Activated CD4-positive, alpha-beta memory T cell treated with anti-CD3 and anti-CD28 coated beads, Interleukin-2, amount 10 ng/mL, durations not matched to agents 7 days and 5 days (primary cell): ENCODE data around the gene SHB. TPM values are rescaled to one million over a fixed set of nuclear protein-coding genes. Genes with fewer than 3 reads are reported as not detected.

Source experiments
- CTCF ChIA-PET: fragments of 350-600 bp; sonication (Branson Sonifier 250); formaldehyde crosslinking; loops from one replicate; lab custom pipeline; 2021; ENCODE audit warnings: antibody characterized with exemption, inconsistent platforms; lab: Charles Lee
- POLR2A ChIA-PET: fragments of 350-600 bp; sonication (Branson Sonifier 250); formaldehyde crosslinking; loops from one replicate; lab custom pipeline; 2021; ENCODE audit warnings: antibody characterized with exemption; lab: Charles Lee
- DNase-seq: peaks from one replicate; pipeline ENCODE4 v3.0.0-alpha.2; 2020
- H3K27ac Mint-ChIP-seq: one replicate; pipeline ENCODE4 v1.8.0; 2021; ENCODE audit warnings: mild to moderate bottlenecking, mixed read lengths
- H3K27me3 Mint-ChIP-seq: one replicate; pipeline ENCODE4 v1.8.0; 2021; ENCODE audit warnings: mixed read lengths
- H3K36me3 Mint-ChIP-seq: one replicate; pipeline ENCODE4 v1.8.0; 2021; ENCODE audit warnings: low read depth, mixed read lengths
- H3K4me1 Mint-ChIP-seq: one replicate; pipeline ENCODE4 v1.8.0; 2021; ENCODE audit warnings: mixed read lengths
- H3K4me3 Mint-ChIP-seq: one replicate; pipeline ENCODE4 v1.8.0; 2021; ENCODE audit warnings: mild to moderate bottlenecking, mixed read lengths
- H3K9me3 Mint-ChIP-seq: one replicate; pipeline ENCODE4 v1.8.0; 2021; ENCODE audit warnings: mixed read lengths
- total RNA-seq, 2 experiments: library from RNA; stranded (reverse); gene quantifications; one replicate each; pipeline ENCODE4 v1.2.3, GENCODE V29; 2021

The SHB gene
- total RNA-seq, 2 experiments from 2014 or later = 0.93 to 1.0 TPM

DNA sequence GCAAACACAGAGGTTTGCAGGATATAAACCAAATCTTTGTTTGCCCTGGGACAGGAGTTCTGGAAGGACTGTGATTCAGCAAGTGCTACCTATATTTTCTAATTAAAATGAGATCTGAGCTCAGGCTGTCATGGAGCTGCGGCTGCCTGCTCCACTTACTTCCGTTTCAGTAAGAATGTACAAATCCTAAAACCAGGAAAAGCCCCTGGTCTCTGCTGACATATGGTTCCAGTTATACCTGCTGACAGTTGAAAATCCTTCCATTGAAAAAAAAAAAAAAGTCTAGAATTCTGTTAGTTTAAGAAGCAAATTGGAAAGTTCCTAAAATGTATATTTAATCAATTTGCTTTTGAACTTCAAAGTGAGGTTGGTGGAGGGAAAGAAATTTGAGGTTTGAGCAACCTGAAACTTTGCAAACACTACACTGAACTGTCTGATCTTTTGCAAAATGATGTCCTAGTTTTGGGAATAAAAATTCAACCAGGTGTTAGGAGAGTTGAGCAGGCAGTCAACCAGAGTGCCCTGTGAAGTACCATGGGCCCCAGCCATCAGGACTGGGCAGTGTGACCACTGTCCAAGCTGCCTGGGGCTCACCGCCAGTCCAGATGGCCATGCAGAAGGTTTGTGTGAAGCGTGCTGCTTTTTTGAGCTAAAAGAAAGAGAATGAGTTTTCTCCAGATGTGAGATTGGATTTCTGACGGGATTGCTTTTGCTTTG, 50.6 kb downstream of the SHB start:
- CTCF ChIA-PET = no interaction called here
- Mint-ChIP-seq H3K27ac (no peak overlapping the region), H3K4me3 (no peak overlapping the region), H3K27me3 (peaks cover 3% of the 10 kb centered on the region), H3K36me3 (no peaks in the 10 kb centered on the region), H3K4me1 (no peaks in the 10 kb centered on the region), H3K9me3 (no peaks in the 10 kb centered on the region)
- no peak for DNase-seq
- POLR2A ChIA-PET = interaction anchor here (1.4 kb wide), 1 partner anchor 10 kb away, joined by 4 read pairs; no protein-coding TSS in a partner anchor

DNA sequence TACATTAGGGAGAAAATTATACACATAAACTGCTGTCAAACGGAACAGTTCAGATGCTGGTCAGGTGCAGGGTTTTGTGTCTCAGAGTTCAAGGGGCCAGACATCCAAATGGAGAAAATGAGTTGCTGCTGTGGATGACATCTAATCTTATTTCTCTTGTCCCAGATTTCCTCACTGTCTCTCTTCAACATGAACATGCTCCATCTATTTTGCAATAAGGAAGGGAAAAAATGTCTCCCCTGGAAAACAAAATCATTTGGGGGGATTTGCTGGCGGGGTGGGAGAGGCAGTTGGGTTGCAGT, 51.2 kb downstream of the SHB start:
- Mint-ChIP-seq H3K27ac (no peak overlapping the region), H3K27me3 (peaks cover 3% of the 10 kb centered on the region), H3K4me3 (no peak overlapping the region), H3K9me3 (no peaks in the 10 kb centered on the region), H3K4me1 (no peaks in the 10 kb centered on the region), H3K36me3 (no peaks in the 10 kb centered on the region)
- no peak for DNase-seq
- ChIA-PET POLR2A (interaction anchor here (1.4 kb wide), 1 partner anchor 9 kb away, joined by 4 read pairs; no protein-coding TSS in a partner anchor), CTCF (no interaction called here)

DNA sequence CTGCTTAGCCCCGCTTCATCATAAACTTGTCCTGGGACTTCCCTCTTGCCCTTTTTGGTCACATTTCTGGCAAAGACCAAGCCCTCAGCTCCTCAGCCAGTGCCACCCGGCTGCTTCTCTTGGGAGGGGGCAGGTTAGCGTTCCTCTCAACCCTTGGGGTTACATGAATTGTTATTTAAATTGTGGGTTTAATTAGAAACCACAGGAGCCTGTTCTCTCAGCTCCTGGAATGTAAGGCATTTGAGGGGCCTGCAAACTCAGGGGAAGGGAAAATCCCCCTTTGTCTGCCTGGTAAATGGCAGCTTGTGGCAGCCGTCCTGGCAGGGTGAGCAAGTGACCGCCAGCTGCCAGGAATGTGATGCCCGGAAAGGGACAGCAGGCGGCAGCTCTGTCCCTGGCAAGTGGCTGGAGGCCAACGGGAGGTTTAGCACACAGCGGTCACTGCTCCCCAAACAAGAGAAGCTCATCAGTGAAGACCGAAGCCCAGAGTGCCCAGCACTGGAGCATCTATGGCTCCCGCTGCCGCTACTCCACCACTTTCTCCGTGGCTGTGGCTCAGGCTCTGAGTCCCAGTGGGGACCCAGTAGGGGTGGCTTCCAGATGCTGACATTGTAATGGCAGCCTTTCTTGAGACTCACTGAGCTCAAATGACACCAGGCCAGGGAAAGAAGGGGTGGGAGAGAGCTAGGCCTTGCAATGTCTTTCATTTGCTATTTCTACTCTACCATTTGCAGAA, 51.7 kb downstream of the SHB start:
- ChIA-PET POLR2A (interaction anchor here (1.4 kb wide), 1 partner anchor 9 kb away, joined by 4 read pairs; no protein-coding TSS in a partner anchor), CTCF (no interaction called here)
- Mint-ChIP-seq H3K27ac (no peak overlapping the region), H3K36me3 (no peaks in the 10 kb centered on the region), H3K9me3 (no peaks in the 10 kb centered on the region), H3K27me3 (peaks cover 3% of the 10 kb centered on the region), H3K4me3 (no peak overlapping the region), H3K4me1 (no peaks in the 10 kb centered on the region)
- DNase-seq = no peak

DNA sequence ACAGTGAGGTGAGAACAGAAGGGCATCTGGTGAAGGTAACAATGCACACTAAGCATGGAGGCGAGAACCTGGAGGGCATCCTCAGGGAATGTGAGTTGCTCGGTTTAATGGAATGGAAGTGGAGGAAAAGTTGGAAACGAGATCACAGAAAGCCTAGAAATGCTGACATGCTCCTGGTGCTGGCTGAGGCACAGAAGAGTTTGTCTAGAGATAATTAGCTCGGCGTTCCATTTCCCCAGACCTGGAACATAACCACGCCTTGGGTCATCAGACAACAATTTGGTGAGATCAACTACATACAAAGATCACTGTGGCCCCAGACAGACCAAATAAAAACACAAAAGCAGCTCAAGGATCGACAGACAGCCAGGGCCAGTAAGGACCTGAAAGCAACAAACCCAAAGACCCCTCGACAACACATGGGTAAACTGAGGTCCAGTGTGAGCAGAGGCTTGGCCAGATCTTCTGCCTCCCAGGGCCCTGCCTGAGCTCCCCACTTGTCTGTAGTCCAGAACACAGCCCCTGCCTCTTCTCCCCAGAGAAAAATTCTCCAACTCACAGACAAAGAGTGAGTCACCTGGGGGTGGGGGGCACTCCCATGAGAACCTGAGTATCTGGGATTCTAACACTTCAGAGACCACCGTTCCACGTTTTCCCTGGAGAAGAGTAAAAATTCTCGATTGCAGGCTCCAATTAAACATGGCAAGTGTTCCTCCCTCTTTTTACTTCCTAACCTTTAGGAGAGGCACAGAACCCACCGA, 52.5 kb downstream of the SHB start:
- Mint-ChIP-seq H3K36me3 (no peaks in the 10 kb centered on the region), H3K9me3 (no peaks in the 10 kb centered on the region), H3K4me1 (no peaks in the 10 kb centered on the region), H3K4me3 (no peak overlapping the region), H3K27ac (no peak overlapping the region), H3K27me3 (peaks cover 3% of the 10 kb centered on the region)
- no peak for DNase-seq
- ChIA-PET CTCF (interaction anchor here (0.6 kb wide), 1 partner anchor 23 kb away, joined by 3 read pairs; no protein-coding TSS in a partner anchor), POLR2A (no interaction called here)

DNA sequence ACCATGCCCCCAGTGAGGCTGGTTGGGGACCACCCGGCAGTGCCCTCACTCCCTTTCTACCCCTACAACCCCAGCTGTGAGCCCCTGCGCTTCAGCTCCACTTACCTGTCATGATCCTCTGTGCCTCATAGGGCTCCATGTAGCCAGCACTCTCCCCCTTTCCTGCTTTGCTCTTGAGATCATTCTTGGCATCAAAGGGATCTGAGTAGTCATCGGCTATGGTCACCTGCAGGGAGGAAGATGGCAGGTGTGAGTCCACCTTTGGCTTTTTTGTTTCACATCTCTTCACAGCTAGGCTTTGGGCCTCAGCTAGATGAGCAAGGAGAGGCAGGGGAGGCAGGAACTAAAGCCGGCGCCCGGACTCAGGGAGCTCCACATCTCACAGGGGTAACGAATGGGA, 53.1 kb downstream of the SHB start:
- Mint-ChIP-seq H3K27me3 (peaks cover 3% of the 10 kb centered on the region), H3K4me3 (no peak overlapping the region), H3K27ac (no peak overlapping the region), H3K36me3 (no peaks in the 10 kb centered on the region), H3K4me1 (peaks cover 2% of the 10 kb centered on the region), H3K9me3 (no peaks in the 10 kb centered on the region)
- POLR2A ChIA-PET = no interaction called here
- CTCF ChIA-PET = interaction anchor here (0.6 kb wide), 1 partner anchor 22 kb away, joined by 3 read pairs; no protein-coding TSS in a partner anchor
- no peak for DNase-seq

DNA sequence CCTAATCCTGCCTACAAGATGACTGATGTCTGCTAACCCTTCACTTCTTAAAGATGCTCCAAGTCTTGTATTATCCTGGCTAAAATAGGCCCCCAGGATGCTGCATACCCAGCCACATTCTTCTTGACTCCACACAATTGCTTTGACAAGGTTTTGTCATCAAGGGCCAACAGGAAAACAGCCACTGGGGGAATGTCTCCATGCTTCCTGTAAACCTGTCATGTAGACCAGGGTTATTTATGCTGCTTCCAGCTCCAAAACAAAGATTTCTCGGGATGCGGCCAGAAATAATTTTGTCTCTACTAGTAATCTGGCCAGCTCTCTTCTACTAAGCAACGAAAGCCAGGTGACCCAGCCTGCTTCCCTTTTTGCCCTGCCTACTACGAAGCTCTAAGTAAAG, 53.8 kb downstream of the SHB start:
- Mint-ChIP-seq H3K27ac (no peak overlapping the region), H3K9me3 (no peaks in the 10 kb centered on the region), H3K4me3 (no peak overlapping the region), H3K27me3 (peaks cover 3% of the 10 kb centered on the region), H3K36me3 (no peaks in the 10 kb centered on the region), H3K4me1 (peaks cover 2% of the 10 kb centered on the region)
- no peak for DNase-seq
- ChIA-PET POLR2A (no interaction called here), CTCF (no interaction called here)

DNA sequence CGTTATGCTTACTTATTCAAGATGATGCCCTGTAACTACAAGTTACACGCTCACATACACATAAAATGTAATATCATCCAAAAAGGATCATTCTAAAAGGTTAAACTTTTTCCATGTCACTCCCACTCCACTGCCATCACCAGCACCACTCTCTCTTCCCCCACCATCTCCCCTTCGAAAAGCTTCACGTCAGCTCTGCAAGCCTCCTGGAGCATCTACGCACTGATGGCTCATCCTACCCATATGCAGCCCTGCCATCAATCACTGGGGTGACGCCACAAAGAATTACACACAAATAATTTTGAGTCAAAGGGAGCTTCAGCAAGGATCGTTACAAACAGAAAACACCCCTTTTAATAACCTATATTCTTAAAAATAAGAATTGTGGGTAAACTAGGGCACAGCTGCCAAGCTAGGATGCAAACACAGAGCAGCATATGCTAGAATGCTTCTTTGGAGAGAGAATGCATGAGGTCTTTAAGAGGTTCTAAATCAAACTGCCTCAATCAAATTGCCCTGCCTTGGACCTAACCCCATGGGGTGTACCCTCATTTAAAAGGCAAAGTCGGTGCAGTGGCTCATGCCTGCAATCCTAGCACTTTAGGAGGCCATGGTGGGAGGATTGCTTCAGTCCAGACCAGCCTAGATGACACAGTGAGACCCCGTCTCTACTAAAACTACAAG, 56.1 kb downstream of the SHB start:
- Mint-ChIP-seq H3K27ac (no peak overlapping the region), H3K36me3 (no peaks in the 10 kb centered on the region), H3K9me3 (no peaks in the 10 kb centered on the region), H3K4me1 (peaks cover 17% of the 10 kb centered on the region), H3K4me3 (no peak overlapping the region), H3K27me3 (no peaks in the 10 kb centered on the region)
- no peak for DNase-seq
- CTCF ChIA-PET = interaction anchor here (0.6 kb wide), 2 partner anchors 63 to 114 kb away, joined by 3 read pairs; no protein-coding TSS in a partner anchor
- POLR2A ChIA-PET = interaction anchor here (0.8 kb wide), 1 partner anchor 10 kb away, joined by 3 read pairs; no protein-coding TSS in a partner anchor

DNA sequence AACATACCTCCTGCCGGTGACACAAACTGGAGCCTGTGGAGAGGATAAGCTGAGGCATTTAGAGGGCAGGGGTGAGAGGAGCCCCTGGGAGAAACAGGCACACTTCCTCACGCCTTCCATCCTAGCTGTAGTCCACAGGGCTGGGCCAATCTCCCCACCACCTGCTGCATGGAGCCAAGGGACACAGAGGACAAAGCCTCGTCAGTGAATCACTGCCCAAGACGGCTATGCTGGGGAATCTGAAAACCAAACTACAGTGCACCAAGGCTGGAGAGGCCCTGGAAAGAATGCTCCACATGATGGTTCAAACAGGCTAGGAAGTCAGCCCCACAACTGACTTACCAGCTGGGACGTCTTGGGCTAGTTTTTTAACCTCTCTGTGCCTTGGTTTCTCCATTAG, 57.0 kb downstream of the SHB start:
- H3K4me1 Mint-ChIP-seq = peaks cover 26% of the 10 kb centered on the region
- no peak overlapping the region for H3K27ac Mint-ChIP-seq
- no peaks in the 10 kb centered on the region for H3K9me3 Mint-ChIP-seq
- no peak for DNase-seq
- CTCF ChIA-PET = interaction anchor here (0.6 kb wide), 1 partner anchor 113 kb away, joined by 3 read pairs; no protein-coding TSS in a partner anchor
- H3K27me3 Mint-ChIP-seq = no peaks in the 10 kb centered on the region
- H3K4me3 Mint-ChIP-seq = no peak overlapping the region
- POLR2A ChIA-PET = no interaction called here
- no peaks in the 10 kb centered on the region for H3K36me3 Mint-ChIP-seq

DNA sequence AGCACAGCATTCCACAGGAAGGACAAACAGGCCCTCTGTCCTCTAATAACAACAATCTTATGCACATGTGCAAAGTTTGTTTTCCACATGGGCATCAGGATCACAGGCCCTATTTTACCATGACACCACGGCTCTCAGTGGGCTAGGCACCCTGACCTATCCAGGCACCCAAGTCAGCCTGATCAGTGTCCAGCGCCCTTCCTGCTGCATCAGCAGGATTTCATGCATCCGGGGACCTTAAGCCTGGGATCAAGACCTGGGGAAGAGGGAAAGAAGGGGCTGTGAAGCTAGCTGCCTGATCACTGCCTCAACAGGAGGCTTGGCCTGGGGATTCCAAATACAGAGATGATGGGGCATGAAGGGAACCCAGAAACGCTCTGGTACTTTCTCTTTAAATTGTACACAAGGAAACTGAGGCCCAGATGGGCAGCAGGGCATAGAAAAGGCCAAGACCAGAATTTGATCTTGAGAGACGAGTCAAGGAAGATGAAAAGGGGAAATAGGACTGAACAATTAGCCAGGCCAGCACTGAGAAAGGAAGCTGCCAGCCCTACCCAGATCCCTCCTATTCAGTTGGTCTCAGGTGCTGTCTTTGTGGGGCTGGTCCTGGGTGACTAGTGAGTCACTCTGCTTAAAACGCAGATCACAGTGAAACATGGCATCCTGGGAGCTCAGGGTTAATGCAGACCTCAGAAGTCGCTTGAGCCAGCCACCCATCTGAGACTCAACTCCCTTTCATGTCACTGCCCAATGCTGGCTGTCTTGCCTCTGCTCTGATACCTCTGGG, 57.9 kb downstream of the SHB start:
- H3K27ac Mint-ChIP-seq = no peak overlapping the region
- CTCF ChIA-PET = interaction anchor here (0.9 kb wide), 1 partner anchor 9 kb away, joined by 3 read pairs; no protein-coding TSS in a partner anchor

DNA sequence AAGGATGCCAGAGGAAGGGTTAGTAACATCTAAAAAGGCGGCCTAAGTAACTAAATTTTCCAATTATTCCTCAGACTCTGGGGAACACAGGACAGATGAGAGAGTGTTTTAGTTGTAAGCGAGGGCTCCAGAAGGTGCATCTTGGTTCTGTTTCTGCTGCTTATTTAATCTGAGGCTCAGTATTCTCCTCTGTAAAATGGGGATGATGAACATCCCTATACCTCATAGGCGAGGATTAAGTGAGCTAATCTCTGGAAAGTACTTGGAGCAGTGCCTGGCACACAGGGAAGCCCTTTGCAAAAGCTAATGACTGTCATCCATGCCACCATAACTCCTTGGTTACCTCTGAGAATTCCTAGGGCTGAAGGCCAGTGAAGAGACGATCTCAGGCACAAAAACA, 59.0 kb downstream of the SHB start:
- CTCF ChIA-PET = no interaction called here
- H3K4me1 Mint-ChIP-seq = peaks cover 39% of the 10 kb centered on the region
- no peaks in the 10 kb centered on the region for H3K36me3 Mint-ChIP-seq
- POLR2A ChIA-PET = no interaction called here
- no peak overlapping the region for H3K27ac Mint-ChIP-seq
- no peak for DNase-seq
- H3K27me3 Mint-ChIP-seq = no peaks in the 10 kb centered on the region
- no peak overlapping the region for H3K4me3 Mint-ChIP-seq
- H3K9me3 Mint-ChIP-seq = no peaks in the 10 kb centered on the region

More for the DNA sequence above, 57.9 kb downstream of the SHB start:
- Mint-ChIP-seq H3K27me3 (no peaks in the 10 kb centered on the region), H3K4me3 (no peak overlapping the region), H3K4me1 (peaks cover 34% of the 10 kb centered on the region), H3K9me3 (no peaks in the 10 kb centered on the region), H3K36me3 (no peaks in the 10 kb centered on the region)
- POLR2A ChIA-PET = no interaction called here
- no peak for DNase-seq

DNA sequence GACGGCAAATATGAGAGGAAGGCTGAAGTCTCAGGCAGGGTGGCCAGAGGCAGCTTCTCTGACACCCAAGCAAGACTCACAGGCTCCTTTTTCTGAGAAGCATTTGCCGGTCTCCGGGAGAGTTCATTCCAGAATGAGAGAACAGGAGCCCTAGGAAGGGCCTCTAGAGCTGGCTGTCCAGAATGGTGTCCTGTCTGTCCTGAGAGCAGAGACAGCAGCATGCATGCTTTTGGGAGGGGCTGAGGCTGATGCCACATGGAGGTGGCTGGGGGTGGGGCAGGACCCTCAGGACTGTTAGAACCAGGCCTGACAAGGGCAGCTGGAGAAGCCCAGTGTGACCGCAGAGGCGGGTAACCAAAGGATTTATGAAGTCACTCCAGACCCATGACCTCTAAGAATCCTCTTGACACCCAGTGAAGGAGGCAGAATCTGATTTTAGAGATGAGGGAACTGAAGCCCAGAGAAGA, 60.0 kb downstream of the SHB start:
- CTCF ChIA-PET = no interaction called here
- no peaks in the 10 kb centered on the region for H3K9me3 Mint-ChIP-seq

More for the DNA sequence above, 60.0 kb downstream of the SHB start:
- no peaks in the 10 kb centered on the region for H3K27me3 Mint-ChIP-seq
- H3K27ac Mint-ChIP-seq = peak overlapping the region; percentile 82
- H3K4me1 Mint-ChIP-seq = peaks cover 39% of the 10 kb centered on the region
- H3K36me3 Mint-ChIP-seq = no peaks in the 10 kb centered on the region
- POLR2A ChIA-PET = interaction anchor here (0.6 to 1.4 kb wide), 2 partner anchors 9 kb away, joined by 3 to 4 read pairs; no protein-coding TSS in a partner anchor
- H3K4me3 Mint-ChIP-seq = no peak overlapping the region
- DNase-seq = no peak
